Upper lobe of right lung (tissue), 1 donor: ENCODE results near the gene KDM4C. TPM values are rescaled to one million over a fixed set of nuclear protein-coding genes. Genes with fewer than 3 reads are reported as not detected.
"Not testable (repeated sequence)": the region's sequence is repeated elsewhere in the genome, so short reads cannot be mapped to it uniquely, and the experiment has no call there.

ENCODE experiments used
- ATAC-seq: fragments of 200-7000 bp; cut with Tn5 transposase; one replicate; pipeline ENCODE4 v1.9.1; 2020; ENCODE audit warnings: mild to moderate bottlenecking, moderate library complexity
- DNase-seq: peaks from one replicate; pipeline ENCODE4 v3.0.0-alpha.2; 2020
- H3K27ac ChIP-seq: fragments of 200-600 bp; one replicate; pipeline ENCODE4 v1.8.0; 2022
- H3K27me3 ChIP-seq: fragments of 200-600 bp; one replicate; pipeline ENCODE4 v1.8.0; 2022; ENCODE audit warnings: mild to moderate bottlenecking
- H3K36me3 ChIP-seq: fragments of 200-600 bp; one replicate; pipeline ENCODE4 v1.8.0; 2022
- H3K4me1 ChIP-seq: fragments of 200-600 bp; one replicate; pipeline ENCODE4 v1.8.0; 2022
- H3K4me3 ChIP-seq: fragments of 200-600 bp; one replicate; pipeline ENCODE4 v1.8.0; 2022; ENCODE audit warnings: mild to moderate bottlenecking
- H3K9me3 ChIP-seq: fragments of 200-600 bp; one replicate; pipeline ENCODE4 v1.8.0; 2022
- CTCF ChIP-seq: fragments of 200-600 bp; IDR thresholded peaks from one replicate; pipeline ENCODE4 v1.8.0; 2022; ENCODE audit warnings: antibody characterized with exemption
- intact Hi-C: fragments of 100-400 bp; cut with DNase I; formaldehyde crosslinking; loops from one replicate; pipeline ENCODE4 v1.11.0; 2022
- total RNA-seq: library from RNA; stranded (reverse); fragmentation: NEBNext Ultra II Directional; extraction: Animal tissue kit (Norgen Biotek cat#: 25700); gene quantifications from one replicate; pipeline ENCODE4 v1.2.1, GENCODE V29; 2021
- donor health status: DM: no; HTN: yes; CAD: no; lungs with severe emphysema.

Gene KDM4C
- total RNA-seq, 1 donor from 2014 or later = 37.2 TPM

DNA sequence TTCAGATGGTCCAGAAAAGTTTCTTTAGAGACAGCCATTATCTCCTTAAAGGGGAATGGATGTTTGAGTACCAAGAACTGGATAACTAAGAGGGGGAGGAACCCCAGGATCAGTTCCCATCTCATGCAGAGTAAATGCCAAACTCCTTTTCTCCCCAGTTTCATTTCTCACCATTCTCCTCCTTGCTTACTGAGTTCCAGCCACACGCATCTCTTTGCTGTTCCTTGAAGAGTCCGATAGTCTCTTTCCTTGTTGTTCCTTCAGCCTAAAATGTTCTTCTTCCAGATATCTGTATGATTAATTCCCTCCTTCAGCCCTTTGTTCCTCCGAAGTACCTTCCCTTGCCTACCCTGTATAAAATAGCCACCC is 30.0 kb downstream of the KDM4C start:
- no peak for DNase-seq
- no peak for ATAC-seq
- Histone ChIP-seq H3K4me3 (no peak overlapping the region), H3K27me3 (no peaks in the 10 kb centered on the region), H3K9me3 (no peaks in the 10 kb centered on the region), H3K27ac (no peak overlapping the region), H3K4me1 (peaks cover 21% of the 10 kb centered on the region), H3K36me3 (peaks cover under 1% of the 10 kb centered on the region)
- TF ChIP-seq CTCF = no peak
- intact Hi-C loops = no loop called here

GRCh38 chr9:6788162-6789016 is 30.6 kb downstream of the KDM4C start:
- intact Hi-C loops = no loop called here
- no peak for DNase-seq
- no peaks in the 10 kb centered on the region for H3K27me3 ChIP-seq
- peaks cover 7% of the 10 kb centered on the region for H3K36me3 ChIP-seq
- H3K4me1 ChIP-seq = peaks cover 21% of the 10 kb centered on the region
- no peak overlapping the region for H3K27ac ChIP-seq
- no peaks in the 10 kb centered on the region for H3K9me3 ChIP-seq
- TF ChIP-seq CTCF = no peak
- no peak overlapping the region for H3K4me3 ChIP-seq
- no peak for ATAC-seq

GRCh38 chr9:6789017-6789338 is 31.2 kb downstream of the KDM4C start:
- DNase-seq, H3K27me3 ChIP-seq, intact Hi-C loops, H3K27ac ChIP-seq, ATAC-seq, H3K4me3 ChIP-seq, H3K9me3 ChIP-seq: not testable (repeated sequence)
- H3K36me3 ChIP-seq = peaks cover 13% of the 10 kb centered on the region
- H3K4me1 ChIP-seq = peaks cover 21% of the 10 kb centered on the region

DNA sequence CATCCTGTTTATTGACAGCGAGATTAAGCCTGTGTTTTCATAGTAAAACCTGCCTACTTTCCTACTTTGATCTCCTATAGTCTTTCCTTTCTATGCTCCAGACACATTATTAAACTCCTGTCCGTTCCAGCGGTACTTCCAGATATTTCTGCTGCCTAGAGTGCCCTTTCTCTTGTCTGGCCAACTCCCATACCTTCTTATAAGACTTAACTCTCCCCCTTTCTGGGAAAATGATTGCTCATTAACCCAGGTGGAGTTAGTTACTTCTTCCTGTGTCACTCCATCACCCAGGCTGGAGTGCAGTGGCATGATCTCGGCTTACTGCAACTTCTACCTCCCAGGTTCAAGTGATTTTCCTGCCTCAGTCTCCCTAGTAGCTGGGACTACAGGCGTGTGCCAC is 33.1 kb downstream of the KDM4C start:
- Histone ChIP-seq H3K36me3 (peaks cover 26% of the 10 kb centered on the region), H3K27me3 (no peaks in the 10 kb centered on the region), H3K9me3 (no peaks in the 10 kb centered on the region), H3K4me3 (no peak overlapping the region), H3K27ac (no peak overlapping the region), H3K4me1 (peaks cover 17% of the 10 kb centered on the region)
- intact Hi-C loops = no loop called here
- TF ChIP-seq CTCF = no peak
- no peak for ATAC-seq
- DNase-seq = no peak

DNA sequence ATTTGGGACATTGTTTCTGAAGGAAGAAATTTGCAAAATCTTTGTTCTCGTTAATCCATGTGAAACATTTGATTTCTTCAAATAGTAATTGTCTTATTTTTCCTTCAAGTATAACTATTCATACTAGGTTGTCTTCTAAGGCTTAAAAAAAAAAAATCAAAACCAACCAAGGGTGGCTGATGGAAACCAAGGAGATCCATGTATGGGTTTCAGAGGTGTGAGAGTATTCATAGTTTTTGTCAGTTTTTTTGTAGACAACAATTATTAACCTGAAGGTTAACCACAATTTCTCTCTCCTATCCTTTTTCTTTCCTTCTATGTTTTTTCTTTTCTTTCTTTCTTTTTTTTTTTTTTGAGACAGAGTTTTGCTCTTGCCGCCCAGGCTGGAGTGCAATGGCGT is 35.4 kb downstream of the KDM4C start:
- no peak for TF ChIP-seq CTCF
- peaks cover 26% of the 10 kb centered on the region for H3K36me3 ChIP-seq
- no peak for DNase-seq
- peaks cover 5% of the 10 kb centered on the region for H3K4me1 ChIP-seq
- ATAC-seq = no peak
- H3K4me3 ChIP-seq = no peak overlapping the region
- no peaks in the 10 kb centered on the region for H3K9me3 ChIP-seq
- H3K27ac ChIP-seq = no peak overlapping the region
- intact Hi-C loops = no loop called here
- no peaks in the 10 kb centered on the region for H3K27me3 ChIP-seq

GRCh38 chr9:6794936-6795335 is 37.2 kb downstream of the KDM4C start:
- DNase-seq (no peak), ATAC-seq (no peak)
- no peak overlapping the region for H3K27ac ChIP-seq
- no peaks in the 10 kb centered on the region for H3K4me1 ChIP-seq
- H3K9me3 ChIP-seq = no peaks in the 10 kb centered on the region
- no peaks in the 10 kb centered on the region for H3K27me3 ChIP-seq
- TF ChIP-seq CTCF = no peak
- peaks cover 26% of the 10 kb centered on the region for H3K36me3 ChIP-seq
- H3K4me3 ChIP-seq = no peak overlapping the region
- intact Hi-C loops = no loop called here
